OCI-LY1 (cell line): ENCODE results near the gene ABCB10.

Experiments used
- H2AFZ ChIP-seq: fragments of 200-600 bp; sonication (generic), shearing (Covaris generic); 2 replicates; pipeline ENCODE4 v1.6.0; 2014; ENCODE audit warnings: antibody characterized with exemption, mild to moderate bottlenecking, low read length
- H3F3A ChIP-seq: fragments of 200-600 bp; sonication (generic), shearing (Covaris generic); 2 replicates; pipeline ENCODE4 v1.6.0; 2014; ENCODE audit warnings: mild to moderate bottlenecking, antibody characterized with exemption, low read length, moderate library complexity; ENCODE audit not compliant: insufficient read depth
- H3K27ac ChIP-seq: fragments of 200-600 bp; sonication (generic); 2 replicates; pipeline ENCODE4 v1.5.1; 2014; ENCODE audit warnings: low read length, mixed run types, mild to moderate bottlenecking, low read depth; ENCODE audit not compliant: poor library complexity, severe bottlenecking
- H3K27me3 ChIP-seq: fragments of 200-600 bp; sonication (generic); 2 replicates; pipeline ENCODE4 v1.6.0; 2014; ENCODE audit warnings: antibody characterized with exemption, mild to moderate bottlenecking, low read length, moderate library complexity; ENCODE audit not compliant: insufficient read depth
- H3K36me3 ChIP-seq: fragments of 200-600 bp; sonication (generic); 2 replicates; pipeline ENCODE4 v1.6.1; 2014; ENCODE audit warnings: mild to moderate bottlenecking, antibody characterized with exemption, low read length, moderate library complexity, mixed read lengths; ENCODE audit not compliant: insufficient read depth
- H3K4me1 ChIP-seq: fragments of 200-600 bp; sonication (generic); 2 replicates; pipeline ENCODE4 v1.5.1; 2014; ENCODE audit warnings: mild to moderate bottlenecking, low read length, moderate library complexity; ENCODE audit not compliant: insufficient read depth, severe bottlenecking
- H3K4me2 ChIP-seq: fragments of 200-600 bp; sonication (generic), shearing (Covaris generic); 2 replicates; pipeline ENCODE4 v1.6.1; 2014; ENCODE audit warnings: low read length
- H3K4me3 ChIP-seq: fragments of 200-600 bp; sonication (generic); 2 replicates; pipeline ENCODE4 v1.5.1; 2014; ENCODE audit warnings: low read length, low read depth, mild to moderate bottlenecking, mixed read lengths; ENCODE audit not compliant: poor library complexity, severe bottlenecking
- H3K79me2 ChIP-seq: fragments of 200-600 bp; shearing (Covaris generic); 2 replicates; pipeline ENCODE4 v1.6.1; 2016; ENCODE audit warnings: mixed run types, low read length, mixed read lengths; ENCODE audit not compliant: insufficient read depth
- H3K9ac ChIP-seq: fragments of 200-600 bp; sonication (generic), shearing (Covaris generic); 2 replicates; pipeline ENCODE4 v1.6.1; 2014; ENCODE audit warnings: mild to moderate bottlenecking, low read length, mixed read lengths
- H3K9me2 ChIP-seq: fragments of 200-600 bp; sonication (generic), shearing (Covaris generic); 2 replicates; pipeline ENCODE4 v1.6.1; 2014; ENCODE audit warnings: low read depth, mild to moderate bottlenecking, low read length, mixed read lengths
- H3K9me3 ChIP-seq: fragments of 200-600 bp; shearing (Covaris generic); 2 replicates; pipeline ENCODE4 v1.6.1; 2014; ENCODE audit warnings: low read length, mixed read lengths
- H4K20me1 ChIP-seq: fragments of 200-600 bp; sonication (generic), shearing (Covaris generic); 2 replicates; pipeline ENCODE4 v1.6.0; 2016; ENCODE audit warnings: mild to moderate bottlenecking, low read length; ENCODE audit not compliant: insufficient read depth
- EZH2 ChIP-seq: fragments of 200-600 bp; sonication (generic), shearing (Covaris generic); IDR thresholded peaks from 2 replicates; pipeline ENCODE4 v1.8.0; 2017; ENCODE audit warnings: borderline replicate concordance, mixed run types, mild to moderate bottlenecking, antibody characterized with exemption, low read length, moderate library complexity, mixed read lengths
- TF ChIP-seq, protein P1 (sequence below): fragments of 200-600 bp; sonication (generic), shearing (Covaris generic); IDR thresholded peaks from 2 replicates; pipeline ENCODE4 v1.5.1; 2017; ENCODE audit warnings: mild to moderate bottlenecking, antibody characterized with exemption, low read length, moderate library complexity, mixed read lengths

The ABCB10 gene

DNA sequence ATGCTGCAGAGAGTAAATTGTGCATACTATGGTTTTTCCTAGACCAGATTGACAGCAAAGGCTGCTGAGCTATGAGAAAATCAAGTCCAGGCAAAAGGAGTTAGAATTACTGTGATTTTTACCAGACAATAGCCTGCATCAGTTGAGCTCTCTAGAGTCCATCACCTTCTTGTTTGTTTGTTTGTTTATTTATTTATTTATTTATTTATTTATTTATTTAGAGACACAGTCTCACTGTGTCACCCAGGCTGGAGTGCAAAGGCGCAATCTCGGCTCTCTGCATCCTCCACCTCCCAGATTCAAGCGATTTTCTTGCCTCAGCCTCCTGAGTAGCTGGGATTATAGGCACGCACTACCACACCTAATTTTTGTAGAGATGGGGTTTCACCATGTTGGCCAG lies 24.2 kb upstream of the ABCB10 start:
- no peaks in the 10 kb centered on the region for H4K20me1 ChIP-seq
- no peak overlapping the region for H3K4me2 ChIP-seq
- no peak overlapping the region for H3K9ac ChIP-seq
- H3F3A ChIP-seq: no peaks in the 10 kb centered on the region
- H3K9me2 ChIP-seq: no peaks in the 10 kb centered on the region
- H3K9me3 ChIP-seq: no peaks in the 10 kb centered on the region
- H3K4me3 ChIP-seq: no peak overlapping the region
- no peaks in the 10 kb centered on the region for H3K36me3 ChIP-seq
- TF ChIP-seq EZH2: no peak
- TF ChIP-seq, protein P1, sequence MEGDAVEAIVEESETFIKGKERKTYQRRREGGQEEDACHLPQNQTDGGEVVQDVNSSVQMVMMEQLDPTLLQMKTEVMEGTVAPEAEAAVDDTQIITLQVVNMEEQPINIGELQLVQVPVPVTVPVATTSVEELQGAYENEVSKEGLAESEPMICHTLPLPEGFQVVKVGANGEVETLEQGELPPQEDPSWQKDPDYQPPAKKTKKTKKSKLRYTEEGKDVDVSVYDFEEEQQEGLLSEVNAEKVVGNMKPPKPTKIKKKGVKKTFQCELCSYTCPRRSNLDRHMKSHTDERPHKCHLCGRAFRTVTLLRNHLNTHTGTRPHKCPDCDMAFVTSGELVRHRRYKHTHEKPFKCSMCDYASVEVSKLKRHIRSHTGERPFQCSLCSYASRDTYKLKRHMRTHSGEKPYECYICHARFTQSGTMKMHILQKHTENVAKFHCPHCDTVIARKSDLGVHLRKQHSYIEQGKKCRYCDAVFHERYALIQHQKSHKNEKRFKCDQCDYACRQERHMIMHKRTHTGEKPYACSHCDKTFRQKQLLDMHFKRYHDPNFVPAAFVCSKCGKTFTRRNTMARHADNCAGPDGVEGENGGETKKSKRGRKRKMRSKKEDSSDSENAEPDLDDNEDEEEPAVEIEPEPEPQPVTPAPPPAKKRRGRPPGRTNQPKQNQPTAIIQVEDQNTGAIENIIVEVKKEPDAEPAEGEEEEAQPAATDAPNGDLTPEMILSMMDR: no peak
- H3K4me1 ChIP-seq: peaks cover 16% of the 10 kb centered on the region
- H3K27me3 ChIP-seq: no peaks in the 10 kb centered on the region
- no peaks in the 10 kb centered on the region for H3K79me2 ChIP-seq
- H3K27ac ChIP-seq: no peak overlapping the region
- no peak overlapping the region for H2AFZ ChIP-seq

DNA sequence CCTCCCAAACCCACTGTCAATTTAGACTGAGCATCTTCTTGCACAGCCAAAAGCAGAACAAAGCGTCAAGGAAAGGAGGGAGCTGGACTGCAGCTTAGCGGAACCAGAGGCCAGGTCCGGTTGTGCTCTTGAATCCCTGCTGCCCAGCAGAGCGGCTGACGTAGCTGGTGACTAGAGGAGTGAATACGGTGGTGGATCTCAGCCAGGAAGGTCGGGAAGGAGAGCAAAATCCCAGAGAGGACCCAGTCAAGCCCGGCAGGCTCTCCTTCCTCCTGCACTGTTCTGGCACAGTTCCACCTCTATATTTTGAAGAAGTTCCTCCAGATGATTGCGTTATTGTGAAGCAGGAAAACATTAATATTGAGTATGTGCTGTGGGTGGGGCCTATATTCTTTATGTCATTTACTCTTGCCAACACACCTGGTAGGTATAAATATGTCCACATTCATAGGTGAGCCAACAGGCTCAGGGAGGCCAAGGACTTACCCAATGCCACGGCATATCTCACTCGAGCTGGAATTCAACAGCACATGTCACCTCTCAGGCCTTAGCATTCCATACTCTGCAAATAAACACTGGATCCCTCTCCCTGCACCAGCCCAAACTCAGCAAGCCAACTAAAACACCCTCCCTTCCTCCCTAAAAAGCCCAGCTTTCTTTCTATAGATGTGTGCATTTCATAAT lies 23.6 kb upstream of the ABCB10 start:
- Histone ChIP-seq H3K4me3 (no peak overlapping the region), H4K20me1 (no peaks in the 10 kb centered on the region), H3F3A (no peaks in the 10 kb centered on the region), H3K4me1 (peaks cover 16% of the 10 kb centered on the region), H3K9ac (no peak overlapping the region), H3K27me3 (no peaks in the 10 kb centered on the region), H3K9me2 (no peaks in the 10 kb centered on the region), H3K9me3 (no peaks in the 10 kb centered on the region), H3K79me2 (no peaks in the 10 kb centered on the region), H3K4me2 (no peak overlapping the region), H3K36me3 (no peaks in the 10 kb centered on the region), H3K27ac (no peak overlapping the region), H2AFZ (no peak overlapping the region)
- TF ChIP-seq, protein P1: no peak
- no peak for TF ChIP-seq EZH2

- no peaks in the 10 kb centered on the region for H3K9me3 ChIP-seq
- TF ChIP-seq, protein P1: no peak
- TF ChIP-seq EZH2: no peak
- no peak overlapping the region for H3K4me2 ChIP-seq
- no peaks in the 10 kb centered on the region for H3K27me3 ChIP-seq
- H4K20me1 ChIP-seq: no peaks in the 10 kb centered on the region
- H2AFZ ChIP-seq: no peak overlapping the region
- no peak overlapping the region for H3K27ac ChIP-seq
- peaks cover 16% of the 10 kb centered on the region for H3K4me1 ChIP-seq
- no peak overlapping the region for H3K4me3 ChIP-seq
- H3K36me3 ChIP-seq: no peaks in the 10 kb centered on the region
- H3K9ac ChIP-seq: no peak overlapping the region
- no peaks in the 10 kb centered on the region for H3K9me2 ChIP-seq
- H3F3A ChIP-seq: no peaks in the 10 kb centered on the region
- H3K79me2 ChIP-seq: no peaks in the 10 kb centered on the region
These were observed 23.0 kb upstream of the ABCB10 start for GRCh38 chr1:229581485-229581884.
